ENCODE measurements around the gene RHOBTB1. TPM values are rescaled to one million over a fixed set of nuclear protein-coding genes. Genes with fewer than 3 reads are reported as not detected.
A peak's percentile ranks its signal among the peaks of the same experiment; 100 is the strongest.

Gene RHOBTB1
- 1.9 and 2.3 TPM in 2 replicates for total RNA-seq (2014; rRNA removed; shearing (Covaris generic))

GRCh38 chr10:60944058-60944909 lies at the start of gene RHOBTB1:
Gene RHOBTB1, minus strand, starts transcription at chr10:60944185. Its CDS starts 32,643 bp downstream, at chr10:60911542.

Small RNA genes within 50 kb of the gene (small RNA-seq; reads per million reads assigned to genes)
- 1.2 reads per million, percentile 61 among the genes with 10 or more reads in this experiment for gene RNU2-72P

Other genes with a start within 250 kb of the RHOBTB1 start
- gene CDK1, start 165.7 kb downstream of the RHOBTB1 start, total RNA-seq (2014; rRNA removed; shearing (Covaris generic)), result 64.7 and 69.5 TPM in 2 replicates